HG03095 (cell line): ENCODE measurements around the gene GORASP1.

Source experiments
- ATAC-seq: cut with Tn5 transposase; IDR thresholded peaks from one replicate; pipeline ENCODE4 v1.9.1; 2021; ENCODE audit warnings: moderate library complexity; ENCODE audit not compliant: unreplicated experiment

The GORASP1 gene

GRCh38 chr3:39126532-39127071 is 19.2 kb upstream of the GORASP1 start:
- no peak for ATAC-seq

DNA sequence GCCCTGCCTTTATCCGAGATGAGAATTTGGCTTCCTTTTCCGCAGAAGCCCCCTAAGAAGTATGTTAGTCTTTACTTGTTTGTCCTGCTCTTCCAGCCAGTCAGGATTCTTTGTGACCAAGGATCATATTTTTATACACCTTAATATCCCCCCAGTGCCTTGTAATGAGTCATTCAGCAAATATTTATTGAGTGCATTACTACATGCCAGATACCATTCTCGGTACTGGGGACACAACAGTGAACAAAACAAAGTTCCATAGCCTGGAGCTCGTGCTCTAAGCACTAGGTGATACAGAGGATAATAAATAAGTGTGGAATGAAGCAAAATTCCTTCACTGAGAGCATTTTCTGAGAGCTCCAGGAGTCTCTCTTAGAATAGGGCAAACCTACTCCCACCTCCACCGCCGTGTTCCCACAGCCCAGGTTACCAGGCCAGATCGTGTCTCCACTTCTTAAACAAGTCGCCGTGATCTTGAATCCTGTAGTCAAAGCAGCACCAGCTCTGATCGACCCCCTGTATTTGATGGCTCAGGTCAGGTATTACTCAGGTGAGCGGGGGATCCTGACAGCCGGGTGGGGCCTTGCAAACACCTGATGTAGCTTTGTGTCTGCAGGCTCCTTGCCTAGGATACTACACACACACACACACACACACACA is 18.5 kb upstream of the GORASP1 start:
- ATAC-seq, result no peak

DNA sequence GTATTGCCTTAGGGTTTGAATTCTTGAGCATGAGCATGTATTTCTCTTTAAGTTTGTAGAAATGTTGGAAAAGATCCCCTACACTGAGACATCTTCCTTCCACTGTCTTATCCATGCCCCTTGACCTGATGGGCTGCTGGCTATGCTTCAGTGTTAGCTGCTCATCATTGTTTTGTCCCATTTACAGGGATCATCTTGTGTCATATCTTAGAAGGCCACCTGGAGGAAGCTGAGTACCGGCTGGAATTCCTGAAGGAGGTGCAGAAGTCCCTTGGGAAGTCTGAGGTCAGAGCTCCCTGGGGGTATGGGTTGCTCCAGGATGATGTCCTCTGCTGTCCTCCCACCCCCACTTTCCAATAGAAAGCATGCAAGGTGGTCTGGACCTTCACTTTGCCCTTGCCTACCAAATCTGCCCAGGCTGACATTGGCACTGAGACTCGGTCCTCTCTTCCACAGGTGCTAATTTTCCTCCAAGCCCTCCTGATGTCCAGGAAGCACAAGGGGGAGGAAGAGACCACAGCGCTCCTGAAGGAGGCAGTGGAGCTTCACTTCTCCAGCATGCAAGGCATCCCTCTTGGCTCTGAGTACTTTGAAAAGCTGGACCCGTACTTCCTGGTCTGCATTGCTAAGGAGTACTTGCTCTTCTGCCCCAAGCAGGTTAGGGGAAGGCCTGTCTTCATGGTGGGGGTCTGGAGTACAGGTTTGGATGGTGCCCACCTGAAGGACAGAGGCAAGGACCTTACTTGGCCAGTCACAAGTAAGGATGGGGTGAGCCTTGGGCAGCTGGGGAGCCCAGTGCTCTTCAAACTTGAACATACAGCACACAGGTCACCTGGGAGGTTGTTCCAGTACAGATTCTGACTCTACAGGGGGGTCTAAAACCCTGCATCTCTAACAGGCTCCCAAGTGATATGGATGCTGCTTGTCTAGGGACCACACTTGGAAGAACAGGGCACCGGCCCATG is 17.7 kb upstream of the GORASP1 start:
- no peak for ATAC-seq

GRCh38 chr3:39122813-39123212 is 15.4 kb upstream of the GORASP1 start:
- peak; percentile 75 for ATAC-seq

- ATAC-seq, result no peak
Observed at GRCh38 chr3:39121621-39122020, 14.2 kb upstream of the GORASP1 start.

DNA sequence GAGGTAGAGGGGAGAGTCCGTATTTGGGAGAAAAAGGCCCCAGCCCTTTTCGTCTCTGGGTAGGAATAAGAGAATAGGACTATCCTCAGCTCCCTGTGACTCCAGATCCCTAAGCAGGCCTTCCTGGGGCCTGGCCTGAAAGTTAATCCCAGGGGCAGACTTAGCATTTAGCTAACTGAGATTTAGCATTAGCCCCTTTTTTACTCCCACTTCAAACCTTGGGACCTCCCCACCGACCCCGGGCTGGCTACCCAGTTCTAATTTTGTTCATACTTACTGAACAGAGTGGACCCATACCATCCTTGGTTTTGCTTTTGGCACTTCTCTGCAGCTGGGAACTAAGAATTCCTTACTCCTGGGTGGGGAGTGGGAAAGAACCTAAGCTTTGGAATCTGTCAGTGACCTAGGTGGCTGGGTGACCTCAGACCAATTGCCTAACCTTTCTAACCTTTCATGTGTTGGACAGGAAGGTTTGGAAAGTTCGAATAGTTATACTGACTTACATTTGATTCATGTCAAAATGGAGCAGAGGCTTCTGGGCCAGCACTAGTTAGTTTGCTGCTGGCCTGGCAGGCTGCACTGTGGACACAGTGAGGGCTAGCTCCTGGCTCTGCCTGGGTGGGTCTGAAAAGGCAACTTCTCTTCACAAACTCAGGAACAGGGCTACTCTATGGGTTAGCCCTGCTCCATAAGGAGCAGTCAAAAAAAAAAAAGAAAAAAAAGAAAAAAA is 11.7 kb upstream of the GORASP1 start:
- ATAC-seq, result no peak

DNA sequence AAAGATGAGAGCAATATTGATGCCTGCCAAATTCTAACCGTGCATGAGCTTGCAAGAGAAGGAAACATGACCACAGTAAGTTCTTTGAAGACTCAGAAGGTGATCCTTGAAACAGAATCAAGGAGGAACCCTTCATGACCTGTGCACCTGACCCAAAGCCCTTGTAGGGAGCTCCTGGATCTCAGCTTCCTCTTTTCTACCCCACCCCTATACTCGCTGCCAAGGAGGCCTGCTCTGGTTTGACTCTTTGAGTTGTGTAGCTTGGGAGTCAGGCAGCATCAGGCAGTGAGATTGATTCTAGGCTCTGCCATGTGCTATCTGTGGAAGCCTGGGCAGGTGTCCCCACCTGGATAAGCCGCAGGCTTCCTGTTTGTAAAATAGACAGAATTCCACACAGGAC is 10.7 kb upstream of the GORASP1 start:
- no peak for ATAC-seq

DNA sequence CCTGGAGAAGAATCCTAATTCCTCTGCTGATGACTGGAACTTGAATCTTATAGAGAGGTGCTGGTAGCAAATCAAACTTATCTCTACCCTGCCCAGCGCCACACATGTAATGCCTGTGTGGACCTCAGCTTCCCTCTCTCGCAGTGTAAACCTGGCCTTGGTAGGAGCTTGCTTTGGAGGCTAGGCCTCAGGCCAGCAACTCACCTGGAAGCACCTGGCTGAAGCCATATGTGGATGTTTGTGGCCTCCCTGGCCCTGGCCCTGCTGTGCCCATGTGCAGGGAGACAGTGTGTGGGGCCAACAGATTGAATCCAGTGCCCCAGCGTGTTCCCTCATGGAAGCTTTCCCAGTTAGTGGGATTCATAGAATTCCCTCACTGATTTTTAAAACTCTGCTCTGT is 8.4 kb upstream of the GORASP1 start:
- ATAC-seq, result no peak

- ATAC-seq, result no peak
Observed at GRCh38 chr3:39114456-39114855, 7.0 kb upstream of the GORASP1 start.

GRCh38 chr3:39113291-39113690 is 5.9 kb upstream of the GORASP1 start:
- no peak for ATAC-seq

GRCh38 chr3:39112535-39112934 is 5.1 kb upstream of the GORASP1 start:
- ATAC-seq, result no peak

GRCh38 chr3:39112113-39112512 is 4.7 kb upstream of the GORASP1 start:
- ATAC-seq, result no peak

GRCh38 chr3:39110041-39110639 is 2.7 kb upstream of the GORASP1 start:
- ATAC-seq, result no peak

- ATAC-seq, result no peak
Observed at GRCh38 chr3:39109086-39109485, 1.7 kb upstream of the GORASP1 start.

GRCh38 chr3:39108200-39108710 is 828 bp upstream of the GORASP1 start:
- ATAC-seq, result peak; percentile 72

- peak; percentile 4 for ATAC-seq
Observed at GRCh38 chr3:39106851-39107387, 508 bp downstream of the GORASP1 start.

GRCh38 chr3:39106281-39106811 is 1.1 kb downstream of the GORASP1 start:
- no peak for ATAC-seq

DNA sequence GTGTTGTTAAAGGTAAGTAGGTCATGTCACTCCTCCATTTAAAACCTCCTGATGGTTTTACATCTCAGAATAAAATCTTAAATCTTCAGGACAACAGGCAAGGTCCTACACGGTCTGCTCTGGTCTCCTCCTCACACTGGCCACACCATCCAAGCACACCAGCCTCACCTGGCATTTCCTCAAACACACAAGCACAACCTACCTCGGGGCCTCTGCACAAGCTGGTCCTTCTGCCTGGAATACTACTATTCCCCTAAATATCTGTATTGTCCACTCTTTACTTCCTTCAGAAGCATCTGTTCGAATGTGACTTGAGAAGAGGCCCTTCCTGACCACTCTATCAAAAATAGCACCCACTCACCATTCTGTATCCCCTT is 1.8 kb downstream of the GORASP1 start:
- no peak for ATAC-seq

DNA sequence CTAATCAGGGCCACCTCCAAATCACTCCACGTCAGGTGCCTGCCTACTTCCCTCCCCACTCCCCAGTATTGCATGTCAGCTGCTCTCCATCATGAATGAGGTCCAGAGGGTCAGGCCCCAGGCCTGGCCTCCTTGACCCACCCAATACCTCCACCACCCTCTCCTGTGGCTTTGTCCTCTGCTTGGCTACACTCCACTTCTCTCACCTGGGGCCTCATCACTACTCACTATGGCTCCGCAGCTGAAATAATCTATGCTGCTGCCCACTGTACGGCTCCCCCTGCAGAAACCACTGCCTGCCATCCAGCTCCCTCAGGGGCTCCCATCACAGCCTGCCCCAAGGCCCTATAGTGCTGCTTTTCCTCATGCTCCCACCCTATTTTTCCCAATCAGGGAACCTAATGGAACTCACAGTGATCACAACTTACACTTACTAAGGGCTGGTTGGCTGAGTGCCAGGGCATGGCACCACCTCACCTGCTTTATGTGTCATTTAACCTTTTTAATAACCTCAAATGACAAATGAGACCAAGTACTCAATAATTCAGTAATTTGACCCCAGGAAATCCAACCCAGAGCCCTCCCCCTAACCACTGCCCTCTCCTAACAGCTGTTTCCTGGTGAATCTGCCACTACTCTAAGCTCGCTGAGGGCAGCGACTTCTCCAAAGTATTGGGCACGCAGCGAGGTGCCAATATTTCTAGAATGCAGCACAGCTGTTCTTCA is 2.3 kb downstream of the GORASP1 start:
- no peak for ATAC-seq
